ENCODE data around the gene EPHA6.

The EPHA6 gene

GRCh38 chr3:96813820-96814650 is at the start of gene EPHA6:
Gene EPHA6 (plus strand): TSS chr3:96814594.
- DNase-seq (ENCODE audit: low spot score), result peak; percentile 48

- no peak for DNase-seq (ENCODE audit: low spot score)
These were observed 37.6 kb upstream of the EPHA6 start for GRCh38 chr3:96776818-96777217.

DNA sequence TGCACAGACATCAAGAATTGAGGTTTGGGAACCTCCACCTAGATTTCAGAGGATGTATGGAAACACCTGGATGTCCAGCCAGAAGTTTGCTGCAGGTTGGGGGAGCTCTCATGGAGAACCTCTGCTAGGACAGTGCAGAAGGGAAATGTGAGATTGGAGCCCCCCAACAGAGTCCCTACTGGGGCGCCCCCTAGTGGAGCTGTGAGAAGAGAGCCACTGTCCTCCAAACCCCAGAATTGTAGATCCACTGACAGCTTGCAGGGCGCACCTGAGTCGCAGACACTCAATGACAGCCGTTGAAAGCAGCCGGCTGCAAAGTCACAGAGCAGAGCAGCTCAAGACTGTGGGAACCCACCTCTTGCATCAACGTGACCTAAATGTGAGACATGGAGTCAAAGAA is 34.6 kb upstream of the EPHA6 start:
- DNase-seq (ENCODE audit: low spot score), result no peak

DNA sequence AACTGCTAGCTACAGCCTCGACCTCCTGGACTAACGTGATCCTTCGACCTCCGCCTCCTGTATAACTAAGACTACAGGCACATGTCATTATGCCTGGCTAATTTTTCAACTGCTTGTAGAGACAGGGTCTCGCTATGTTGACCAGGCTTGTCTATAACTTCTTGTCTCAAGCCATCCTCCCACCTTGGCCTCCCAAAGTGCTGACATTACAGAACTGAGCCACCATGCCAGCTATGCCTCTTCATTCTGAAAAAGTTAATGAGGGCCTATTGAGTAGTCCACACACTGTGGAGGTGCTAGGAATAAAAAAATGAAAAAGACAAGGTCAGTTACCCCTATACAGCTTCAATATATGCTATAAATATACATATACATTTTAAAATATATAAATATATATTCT is 18.3 kb upstream of the EPHA6 start:
- no peak for DNase-seq (ENCODE audit: low spot score)

DNA sequence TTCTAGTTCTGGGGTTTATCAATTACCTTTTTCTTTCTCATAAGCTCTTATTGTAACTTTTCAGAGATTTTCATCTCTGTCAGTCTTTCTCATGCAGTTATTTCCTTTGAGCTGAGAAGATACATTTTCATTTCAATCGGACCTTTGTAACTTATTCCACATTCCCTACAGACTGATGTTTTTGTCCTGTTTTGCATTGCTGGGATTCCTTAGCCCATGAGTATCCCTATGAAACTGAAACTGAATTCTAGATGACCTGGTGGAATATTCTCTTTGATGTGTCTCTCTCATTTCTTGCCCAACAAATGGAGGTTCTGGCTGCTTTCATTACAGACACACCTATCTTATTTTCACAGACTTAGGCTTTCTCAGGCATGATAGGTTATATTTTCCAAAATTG is 10.5 kb upstream of the EPHA6 start:
- DNase-seq (ENCODE audit: low spot score), result no peak

DNA sequence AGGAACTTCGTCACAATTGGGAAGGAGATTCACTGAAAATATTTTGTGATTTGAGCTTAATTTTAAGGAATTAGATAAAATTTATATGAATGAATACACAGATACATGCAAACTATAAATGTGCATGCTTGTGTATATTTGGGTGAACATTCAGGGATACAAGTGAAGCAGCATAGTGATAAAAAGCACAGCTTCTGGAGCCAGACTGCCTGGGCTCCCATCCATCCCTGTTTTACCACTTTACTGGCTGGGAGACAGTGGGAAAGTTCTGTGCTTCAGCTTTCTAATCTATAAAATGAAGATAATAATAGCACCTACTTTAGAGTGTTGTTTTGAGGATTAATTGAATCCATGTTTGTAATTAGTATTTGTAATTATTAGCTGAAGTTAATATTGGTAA is 8.1 kb upstream of the EPHA6 start:
- no peak for DNase-seq (ENCODE audit: low spot score)

- peak; percentile 70 for DNase-seq (ENCODE audit: low spot score)
These were observed 1.1 kb upstream of the EPHA6 start for GRCh38 chr3:96813134-96813819.

GRCh38 chr3:96814651-96815567 is 515 bp downstream of the EPHA6 start:
- DNase-seq (ENCODE audit: low spot score), result no peak

DNA sequence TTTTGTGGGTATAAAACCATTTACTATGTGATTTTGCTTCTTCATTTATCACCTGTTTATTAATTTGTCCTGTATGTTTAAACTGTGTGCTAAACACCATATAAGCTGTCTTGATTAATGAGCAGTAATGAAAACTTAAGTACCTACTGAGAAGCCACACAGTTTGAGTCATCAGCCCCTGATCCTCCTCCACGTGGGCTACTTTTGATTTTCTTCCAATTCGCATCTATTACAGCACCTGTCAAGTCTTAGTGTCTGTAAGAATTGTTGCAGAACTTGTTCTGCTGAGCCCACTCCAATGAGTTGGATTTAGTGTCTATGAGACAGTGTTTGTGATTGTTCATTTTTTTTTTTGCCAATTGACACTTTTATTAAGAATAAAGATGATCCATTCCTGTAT is 16.8 kb downstream of the EPHA6 start:
- no peak for DNase-seq (ENCODE audit: low spot score)

DNA sequence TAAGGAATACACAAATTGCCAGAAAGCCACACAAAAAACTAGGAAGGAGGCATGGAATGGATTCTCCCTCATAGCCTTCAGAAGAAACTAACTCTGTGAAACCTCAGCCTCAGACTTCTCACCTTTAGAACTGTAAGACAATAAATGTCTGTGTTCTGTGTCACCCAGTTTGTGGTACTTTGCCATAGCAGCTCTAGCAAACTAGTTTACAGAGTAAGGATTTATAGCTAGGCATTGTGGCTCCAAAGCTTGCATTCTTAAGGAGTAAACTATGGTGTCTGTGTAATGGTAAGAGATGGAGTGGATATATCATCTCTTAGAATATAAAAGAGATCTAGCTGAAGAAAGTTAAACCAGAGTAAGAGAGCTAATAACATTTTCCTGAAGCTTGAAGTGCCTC is 18.9 kb downstream of the EPHA6 start:
- DNase-seq (ENCODE audit: low spot score), result no peak

GRCh38 chr3:96836153-96836915 is 21.9 kb downstream of the EPHA6 start:
- DNase-seq (ENCODE audit: low spot score), result no peak

DNA sequence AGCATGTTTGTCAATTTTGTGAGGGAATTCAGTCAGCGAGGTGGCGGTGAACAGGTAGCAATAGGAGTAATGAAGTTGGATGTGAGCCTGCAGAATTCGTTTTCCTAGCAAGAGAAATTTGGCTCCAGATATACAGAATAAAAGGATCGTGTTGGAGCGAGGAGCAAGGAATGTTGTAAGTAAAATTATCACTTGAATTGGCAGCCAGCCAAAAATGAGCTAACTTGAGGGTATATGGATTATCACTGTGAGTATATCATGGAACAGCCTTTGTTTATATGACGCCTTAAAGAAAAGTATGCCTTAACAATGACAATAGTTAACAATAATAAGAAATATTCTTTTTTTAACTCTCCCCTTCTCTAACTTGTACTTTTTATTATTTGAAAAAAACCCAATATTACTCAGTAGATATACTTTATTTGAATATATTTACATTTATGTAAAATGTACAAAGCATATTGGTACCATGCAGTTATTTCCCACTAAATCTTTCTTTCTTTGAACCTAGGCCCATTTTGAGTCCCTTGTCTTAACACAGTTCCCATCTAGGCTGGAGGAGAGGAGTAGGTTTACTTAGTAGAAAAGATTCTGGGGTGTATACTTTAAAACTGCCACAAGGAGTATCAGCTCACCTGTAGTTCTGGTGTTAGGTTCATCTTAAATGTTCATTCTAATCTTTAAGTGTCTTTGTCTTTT is 29.3 kb downstream of the EPHA6 start:
- DNase-seq (ENCODE audit: low spot score), result no peak

DNA sequence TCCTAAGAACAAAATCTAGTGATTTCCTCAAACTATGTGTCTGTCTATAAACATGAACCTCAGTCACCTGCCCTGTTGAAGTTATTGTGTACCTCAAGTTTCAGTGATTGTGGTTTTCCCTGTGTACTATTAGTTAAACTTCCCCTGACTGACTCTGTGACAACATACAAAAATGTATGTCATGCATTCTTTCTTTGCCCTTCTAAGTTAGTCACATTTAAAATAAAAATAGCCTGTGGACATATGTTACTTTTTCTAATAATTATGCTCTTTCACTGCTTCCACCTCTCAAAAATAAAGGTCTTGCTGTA is 29.8 kb downstream of the EPHA6 start:
- DNase-seq (ENCODE audit: low spot score), result no peak

GRCh38 chr3:96852849-96853248 is 38.5 kb downstream of the EPHA6 start:
- DNase-seq (ENCODE audit: low spot score), result no peak

DNA sequence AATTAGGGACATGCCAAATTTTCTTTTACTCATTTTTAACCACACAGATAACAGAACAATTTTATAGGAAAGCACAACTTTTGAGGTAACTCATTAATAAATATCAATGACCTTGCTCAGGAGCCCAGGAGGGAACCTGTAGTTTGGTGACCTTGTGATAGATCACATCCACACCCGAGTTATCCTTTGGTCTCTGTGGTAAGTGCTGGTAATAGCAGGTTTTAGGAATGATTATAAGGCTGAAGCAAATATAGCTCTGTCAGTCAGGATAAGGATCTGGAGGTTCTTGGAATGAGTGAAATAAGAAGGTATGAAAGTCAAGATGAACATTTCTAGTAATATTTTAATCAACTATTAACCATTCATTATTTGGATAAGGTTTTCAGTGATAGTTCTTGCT is 46.5 kb downstream of the EPHA6 start:
- DNase-seq (ENCODE audit: low spot score), result no peak

GRCh38 chr3:96863129-96863740 is 48.8 kb downstream of the EPHA6 start:
- DNase-seq (ENCODE audit: low spot score), result no peak

DNA sequence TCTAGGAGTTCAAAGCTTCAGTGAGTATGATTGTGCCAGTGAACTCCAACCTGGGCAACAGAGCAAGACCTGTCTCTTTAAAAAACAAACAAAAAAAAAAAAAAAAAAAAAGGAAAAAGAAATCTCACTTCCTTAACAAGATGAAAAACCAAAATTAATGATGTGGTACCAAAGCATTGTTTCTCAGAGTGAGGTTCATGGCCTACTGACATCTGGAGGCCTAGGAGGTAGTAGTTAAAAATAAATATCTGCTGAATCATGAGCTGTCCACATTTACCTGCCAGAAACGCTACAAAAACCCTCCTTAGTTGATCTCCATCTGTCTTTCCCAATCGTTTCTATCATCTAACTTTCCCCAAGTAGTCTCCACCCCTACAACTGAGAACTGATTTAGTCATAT is 51.2 kb downstream of the EPHA6 start:
- DNase-seq (ENCODE audit: low spot score), result no peak

GRCh38 chr3:96869316-96869715 is 54.9 kb downstream of the EPHA6 start:
- no peak for DNase-seq (ENCODE audit: low spot score)

DNA sequence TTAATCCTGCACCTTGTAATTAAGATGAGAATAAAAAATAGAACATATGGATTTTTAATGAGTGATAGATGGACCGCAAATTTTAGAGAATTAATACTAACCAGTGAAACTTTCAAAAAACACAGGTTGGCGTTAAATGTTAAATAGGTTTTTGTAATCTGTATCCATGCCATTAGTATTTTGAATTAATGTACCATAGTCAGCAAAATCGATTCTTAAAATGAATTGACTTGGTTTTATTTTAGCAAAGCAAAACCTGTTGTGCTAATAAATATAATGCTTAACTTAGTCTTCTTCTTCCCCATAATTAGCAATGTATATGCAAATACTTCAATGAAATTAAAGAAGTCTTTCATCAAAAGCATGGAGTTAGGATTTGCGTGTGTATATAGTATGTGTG is 63.1 kb downstream of the EPHA6 start:
- no peak for DNase-seq (ENCODE audit: low spot score)

GRCh38 chr3:96900031-96900430 is 85.6 kb downstream of the EPHA6 start:
- no peak for DNase-seq (ENCODE audit: low spot score)

DNA sequence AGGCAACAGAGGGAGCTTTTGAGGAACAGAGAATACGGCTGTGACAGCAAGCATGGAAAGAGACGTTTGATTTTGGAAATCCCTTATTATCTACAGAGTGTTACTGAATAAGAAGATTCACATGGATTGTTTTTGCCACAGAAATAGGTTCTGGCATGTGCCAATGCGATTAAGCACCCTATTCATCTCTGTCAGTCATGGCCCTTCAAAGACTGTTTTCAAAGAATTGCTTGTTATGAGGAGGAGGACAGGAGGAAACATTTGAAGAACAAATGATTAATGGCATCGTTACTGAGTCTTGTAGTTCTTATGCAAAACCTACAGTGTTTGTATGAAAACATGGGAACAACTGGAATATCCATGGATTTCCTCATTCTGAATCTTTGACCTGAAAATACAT is 86.2 kb downstream of the EPHA6 start:
- DNase-seq (ENCODE audit: low spot score), result no peak
